Hematopoietic multipotent progenitor cell treated with erythropoietin and hydrocortisone succinate and interleukin-3 and kit ligand, for 17 days (in vitro differentiated cells): ENCODE measurements around the gene KRTAP13-4.

Source experiments
- DNase-seq: peaks from one replicate; pipeline ENCODE4 v3.0.0-alpha.2; 2015; ENCODE audit warnings: low spot score

The KRTAP13-4 gene, protein sequence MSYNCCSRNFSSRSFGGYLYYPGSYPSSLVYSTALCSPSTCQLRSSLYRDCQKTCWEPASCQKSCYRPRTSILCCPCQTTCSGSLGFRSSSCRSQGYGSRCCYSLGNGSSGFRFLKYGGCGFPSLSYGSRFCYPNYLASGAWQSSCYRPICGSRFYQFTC

DNA sequence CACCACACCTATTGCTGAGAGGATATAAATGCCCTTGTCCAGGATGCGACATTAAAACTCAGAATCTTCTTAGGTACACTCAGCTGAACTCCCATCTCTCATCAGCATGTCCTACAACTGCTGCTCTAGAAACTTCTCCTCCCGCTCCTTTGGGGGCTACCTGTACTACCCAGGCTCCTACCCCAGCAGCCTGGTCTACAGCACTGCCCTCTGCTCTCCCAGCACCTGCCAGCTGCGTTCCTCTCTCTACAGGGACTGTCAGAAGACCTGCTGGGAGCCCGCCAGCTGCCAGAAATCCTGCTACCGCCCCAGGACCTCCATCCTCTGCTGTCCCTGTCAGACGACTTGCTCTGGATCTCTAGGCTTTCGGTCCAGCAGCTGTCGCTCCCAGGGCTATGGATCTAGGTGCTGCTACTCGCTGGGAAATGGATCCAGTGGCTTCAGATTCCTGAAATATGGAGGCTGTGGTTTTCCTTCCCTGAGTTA, at the start of gene KRTAP13-4:
KRTAP13-4 (plus strand) TSS at position 51 of the 486 bp plus-strand sequence; CDS start at position 107, 56 bp downstream.
- DNase-seq, result no peak

- no peak for DNase-seq
Measured at GRCh38 chr21:30382201-30382600, 47.8 kb upstream of the KRTAP13-4 start.

DNA sequence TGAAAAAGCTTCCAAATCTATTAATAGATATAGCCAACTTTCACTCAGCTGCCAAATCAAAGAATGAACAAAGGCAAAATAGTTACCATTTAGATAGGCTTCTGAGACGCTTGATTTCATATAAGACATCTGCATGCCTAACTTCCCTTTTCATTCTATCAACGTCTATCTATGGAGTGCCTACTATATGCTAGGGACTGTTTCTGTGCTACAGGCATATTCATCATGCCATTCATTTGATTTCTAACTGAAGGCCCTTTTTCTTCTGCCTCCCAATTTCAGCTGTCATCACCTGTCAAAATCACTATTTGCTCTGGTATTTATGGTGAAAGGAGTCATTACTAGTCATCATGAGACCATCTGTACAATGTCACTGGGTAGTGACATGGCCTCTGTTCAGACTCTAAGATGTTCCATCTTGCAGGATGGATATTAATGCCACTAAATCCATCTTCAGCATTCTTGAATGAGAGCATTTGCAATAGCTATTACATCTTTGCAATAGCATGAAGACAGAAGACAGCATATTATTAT, 38.5 kb upstream of the KRTAP13-4 start:
- no peak for DNase-seq

DNA sequence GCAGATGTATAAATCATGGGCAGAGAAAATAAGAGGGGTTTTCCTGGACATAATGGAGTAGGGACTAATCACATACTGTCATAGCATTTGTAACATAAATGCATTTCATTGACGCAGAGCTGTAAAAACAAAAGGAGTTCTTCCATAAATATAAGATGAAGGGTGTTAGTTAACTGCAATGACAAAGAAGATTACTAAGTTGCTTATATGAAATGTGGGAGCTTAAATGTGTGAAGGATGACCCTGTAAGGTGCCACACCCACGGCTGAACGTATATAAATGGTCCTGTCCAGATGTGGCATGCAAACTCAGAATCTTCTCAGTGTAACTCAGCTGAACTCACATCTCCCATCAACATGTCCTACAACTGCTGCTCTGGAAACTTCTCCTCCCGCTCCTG, 34.3 kb upstream of the KRTAP13-4 start, which contains the start of gene KRTAP13-1:
KRTAP13-1 (plus strand) TSS at position 301 of the 400 bp plus-strand sequence; CDS start at position 357, 56 bp downstream.
- DNase-seq, result no peak

- DNase-seq, result no peak
Measured at GRCh38 chr21:30408782-30409494, 21.1 kb upstream of the KRTAP13-4 start.

- DNase-seq, result no peak
Measured at GRCh38 chr21:30415993-30416392, 14.0 kb upstream of the KRTAP13-4 start.

- no peak for DNase-seq
Measured at GRCh38 chr21:30425826-30426225, 4.2 kb upstream of the KRTAP13-4 start, which contains the start of gene KRTAP13-3. Gene KRTAP13-3 (minus strand): TSS chr21:30425926. CDS start chr21:30425912, 14 bp downstream.

- no peak for DNase-seq
Measured at GRCh38 chr21:30426731-30427130, 3.3 kb upstream of the KRTAP13-4 start.

DNA sequence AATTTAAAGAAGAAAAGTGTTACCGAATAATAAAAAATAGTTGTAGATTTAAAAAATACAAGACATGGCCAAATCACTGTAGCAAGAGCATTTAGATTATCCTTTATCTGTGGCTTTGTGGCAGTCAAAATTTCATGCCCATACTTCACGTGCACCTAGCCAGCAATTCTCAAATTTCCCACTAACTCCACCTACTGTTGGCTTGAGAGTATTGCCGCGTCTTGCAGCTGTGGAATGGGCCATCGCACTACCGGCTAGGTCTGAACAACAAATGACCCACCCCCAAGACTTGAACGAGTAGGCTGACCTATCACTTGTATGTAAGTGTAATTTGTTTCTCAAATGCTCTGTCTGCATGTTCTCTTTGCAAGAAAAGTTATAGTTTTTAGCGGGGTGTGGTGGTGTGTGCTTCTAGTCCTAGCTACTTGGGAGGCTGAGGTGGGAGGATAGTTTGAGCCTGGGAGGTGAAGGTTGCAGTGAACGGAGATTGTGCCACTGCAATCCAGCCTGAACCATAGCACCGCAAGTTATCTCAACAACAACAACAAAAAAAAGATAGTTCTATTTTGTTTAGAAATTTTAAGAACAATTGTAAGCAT, 4.1 kb downstream of the KRTAP13-4 start:
- DNase-seq, result no peak

GRCh38 chr21:30437010-30437565, 7.1 kb downstream of the KRTAP13-4 start:
- no peak for DNase-seq

DNA sequence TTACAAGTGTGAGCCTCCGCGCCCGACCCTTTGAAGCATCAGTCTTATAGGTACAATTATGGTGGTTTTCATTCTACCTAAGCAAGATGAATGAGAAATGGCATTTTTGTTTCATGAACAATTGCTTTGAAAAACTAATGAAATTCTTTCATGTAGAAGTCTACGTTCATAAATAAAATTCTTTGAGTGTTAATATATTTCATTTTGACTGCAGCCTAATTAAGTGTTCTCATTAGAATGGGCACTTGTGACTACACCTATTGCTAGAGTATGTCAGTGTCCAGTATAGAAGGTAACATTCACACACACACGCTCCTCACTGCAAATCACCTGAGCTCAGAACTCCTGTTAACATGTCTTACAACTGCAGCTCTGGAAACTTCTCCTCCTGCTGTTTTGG, 10.0 kb downstream of the KRTAP13-4 start, which contains the start of gene KRTAP15-1:
KRTAP15-1 (plus strand) TSS at position 301 of the 400 bp plus-strand sequence; CDS start at position 354, 53 bp downstream.
- no peak for DNase-seq

DNA sequence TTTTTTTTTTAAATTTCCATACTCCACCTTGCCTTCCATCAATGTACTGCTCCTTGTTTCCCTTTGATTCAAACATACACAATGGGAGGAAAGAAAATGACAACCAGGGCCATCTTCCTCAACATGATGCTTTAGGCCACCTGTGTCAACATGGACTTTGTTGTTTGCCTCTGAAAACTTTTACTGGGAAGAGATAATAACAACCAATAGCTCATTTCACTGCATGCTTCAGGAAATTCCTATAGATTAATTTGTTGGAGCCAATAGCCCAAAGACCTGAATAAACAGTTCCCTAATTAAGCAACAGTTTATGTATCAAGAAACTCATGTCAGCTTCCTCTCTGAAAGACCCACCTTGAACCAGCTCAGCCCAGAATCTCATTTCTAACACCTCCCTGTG, 13.2 kb downstream of the KRTAP13-4 start:
- DNase-seq, result no peak

DNA sequence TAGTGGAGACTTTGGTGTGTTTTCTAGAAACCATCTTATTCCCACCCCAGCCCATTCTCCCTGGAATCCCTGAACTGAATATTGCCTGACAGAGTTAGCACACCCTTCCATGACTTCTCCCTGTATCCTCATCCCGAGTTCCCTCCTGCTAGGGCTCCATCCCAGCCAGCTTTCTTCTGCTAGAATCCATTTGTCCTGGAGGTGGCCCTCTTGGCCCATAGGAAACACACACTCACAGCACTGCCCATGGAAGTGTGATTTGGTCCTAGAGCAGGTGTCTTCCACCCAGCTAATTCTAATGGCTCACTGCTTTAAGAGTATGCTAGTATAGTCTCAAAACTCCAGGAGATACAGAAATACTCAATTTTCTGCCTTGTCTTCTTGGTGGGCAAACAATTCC, 14.2 kb downstream of the KRTAP13-4 start:
- DNase-seq, result no peak

GRCh38 chr21:30447056-30447455, 17.0 kb downstream of the KRTAP13-4 start:
- no peak for DNase-seq

DNA sequence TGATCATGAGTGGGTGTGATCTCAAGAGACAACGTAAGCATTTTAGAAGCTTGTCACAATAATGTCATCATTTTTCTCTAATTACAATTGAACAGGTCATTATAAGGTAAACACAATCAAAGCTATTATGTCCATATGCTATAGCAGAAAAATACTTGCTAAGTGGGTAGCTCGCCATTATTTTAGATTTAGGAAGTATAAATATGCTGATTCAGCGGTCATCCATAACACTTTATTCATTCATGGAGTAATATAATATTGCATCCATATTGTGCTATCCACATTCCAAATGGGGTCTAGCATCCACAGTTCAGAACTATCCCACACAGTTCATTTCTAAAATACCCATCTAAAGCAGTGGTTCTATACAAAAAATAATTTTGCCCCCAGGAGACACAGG, 18.5 kb downstream of the KRTAP13-4 start:
- no peak for DNase-seq

DNA sequence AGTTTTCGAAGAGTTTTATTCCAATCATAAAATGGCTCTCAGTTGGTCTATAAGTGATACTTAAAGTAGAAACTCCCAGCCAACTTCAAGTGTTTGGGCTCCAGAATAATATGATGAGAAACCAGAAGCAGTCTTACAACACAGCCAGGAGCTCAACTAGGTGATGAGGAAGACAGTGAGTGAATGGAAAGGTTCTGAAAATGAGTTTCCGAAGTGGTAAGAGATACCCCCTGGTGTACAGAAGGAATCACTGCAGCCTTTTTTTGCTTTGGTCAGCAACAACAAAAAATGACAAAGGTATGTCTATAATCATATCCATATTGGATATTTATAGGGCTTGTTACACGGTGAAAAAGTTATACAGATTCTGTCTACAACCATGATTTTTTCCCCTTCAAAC, 33.7 kb downstream of the KRTAP13-4 start:
- no peak for DNase-seq

DNA sequence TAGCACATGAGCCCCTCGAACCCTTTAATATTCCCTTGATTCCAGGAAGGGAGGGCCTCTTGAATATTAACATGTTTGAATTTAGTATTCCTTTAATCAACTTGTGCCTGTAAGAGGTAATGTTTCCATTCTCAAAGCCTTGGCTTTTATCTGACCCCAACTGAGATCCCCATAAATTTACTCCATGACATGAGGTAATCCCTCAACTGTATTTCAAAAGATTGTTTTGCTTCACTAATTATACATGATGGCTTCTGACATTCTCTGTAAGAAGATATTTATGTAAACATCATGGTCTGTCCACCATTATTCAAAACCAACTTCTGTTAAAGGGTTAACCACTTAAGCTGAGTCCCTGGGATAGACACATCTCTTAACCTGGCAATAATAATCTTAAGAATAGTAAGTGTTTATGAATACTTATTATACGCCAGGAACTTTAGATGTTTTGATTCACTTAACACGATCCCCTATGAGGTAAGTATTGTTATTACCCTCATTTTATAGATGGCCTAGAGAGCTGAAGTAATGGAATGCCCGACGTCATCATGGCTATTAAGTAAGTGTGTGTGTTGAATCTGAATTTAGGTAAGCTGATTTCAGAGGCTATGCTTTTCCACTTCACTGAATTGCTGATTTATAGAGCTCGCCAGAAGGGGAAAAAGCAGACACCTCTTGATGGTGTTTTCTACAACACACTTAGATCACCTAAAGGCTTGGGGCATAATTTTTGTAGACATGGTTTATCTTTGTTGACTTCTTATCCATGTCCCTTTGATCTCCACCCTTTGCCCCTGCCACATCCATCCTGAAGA, 39.1 kb downstream of the KRTAP13-4 start:
- no peak for DNase-seq

GRCh38 chr21:30478004-30478403, 48.0 kb downstream of the KRTAP13-4 start:
- DNase-seq, result no peak

- DNase-seq, result no peak
Measured at GRCh38 chr21:30479259-30479658, 49.2 kb downstream of the KRTAP13-4 start.

DNA sequence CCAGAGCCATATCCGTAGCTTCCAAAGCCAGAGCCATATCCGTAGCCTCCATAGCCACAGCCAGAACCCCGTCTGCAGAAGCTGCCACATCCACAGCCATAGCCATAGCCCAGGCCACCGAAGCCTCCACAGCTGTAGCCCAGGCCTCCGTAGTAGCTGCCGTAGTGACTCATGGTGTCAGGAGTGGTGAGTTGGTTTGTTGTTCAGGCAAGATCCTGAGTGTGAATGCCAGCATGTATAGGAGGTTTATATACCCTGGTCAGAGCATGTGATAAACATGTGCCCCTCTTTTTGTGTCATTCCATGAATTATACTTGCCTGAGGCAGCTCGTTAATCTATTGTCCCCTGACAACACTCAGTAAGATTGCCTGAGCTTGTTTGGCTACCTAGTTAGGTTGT, 50.1 kb downstream of the KRTAP13-4 start, which contains the start of gene KRTAP19-1:
KRTAP19-1 (minus strand) TSS at position 223 of the 400 bp plus-strand sequence; CDS start at position 173, 50 bp downstream.
- no peak for DNase-seq
